IMR-90 (cell line): Measurements from ENCODE around the gene STUM. TPM values are rescaled to one million over a fixed set of nuclear protein-coding genes. Genes with fewer than 3 reads are reported as not detected.
A peak's percentile ranks its signal among the peaks of the same experiment; 100 is the strongest.

Experiments used
- ATAC-seq: fragments of 200-7000 bp; cut with Tn5 transposase; 2 replicates; pipeline ENCODE4 v1.9.1; 2020; ENCODE audit warnings: low read depth, mild to moderate bottlenecking, moderate library complexity
- BruUV-seq: library from RNA; stranded (reverse); fragments of 400-500 nt; replicated peaks from 2 replicates; lab custom pipeline; 2021; lab: Mats Ljungman, UMichigan
- CTCF ChIA-PET: fragments of 300-600 bp; formaldehyde crosslinking; extraction: SDS; loops from one replicate; lab custom pipeline; 2021; ENCODE audit warnings: antibody characterized with exemption; lab: Yijun Ruan, JAX
- POLR2A ChIA-PET: fragments of 300-600 bp; sonication (Branson Sonifier 250); formaldehyde crosslinking; loops from one replicate; lab custom pipeline; 2022; ENCODE audit warnings: antibody characterized with exemption; ENCODE audit not compliant: unreplicated experiment; lab: Charles Lee
- DNase-seq: peaks from one replicate; pipeline ENCODE4 v3.0.0; 2013
- H2AFZ ChIP-seq: replicated peaks from 2 replicates; pipeline ENCODE3; 2013; ENCODE audit warnings: low read length, mild to moderate bottlenecking; ENCODE audit not compliant: poor library complexity
- H2AK5ac ChIP-seq: 2 replicates; pipeline ENCODE4 v1.6.1; 2013; ENCODE audit warnings: low read depth, low read length, inconsistent platforms
- H2AK9ac ChIP-seq: replicated peaks from 2 replicates; pipeline ENCODE3; 2013; ENCODE audit warnings: mild to moderate bottlenecking, low read depth, low read length, moderate library complexity; ENCODE audit not compliant: poor library complexity
- H2BK120ac ChIP-seq: 2 replicates; pipeline ENCODE4 v1.6.1; 2013; ENCODE audit warnings: low read depth, low read length, inconsistent platforms
- H2BK15ac ChIP-seq: 3 replicates; pipeline ENCODE4 v1.6.1; 2013; ENCODE audit warnings: low read depth, low read length, inconsistent platforms
- H2BK20ac ChIP-seq: 2 replicates; pipeline ENCODE4 v1.6.1; 2013; ENCODE audit warnings: low read depth, mild to moderate bottlenecking, inconsistent platforms, low read length, moderate library complexity
- H2BK5ac ChIP-seq: 2 replicates; pipeline ENCODE4 v1.6.1; 2013; ENCODE audit warnings: mild to moderate bottlenecking, low read depth, low read length, inconsistent platforms; ENCODE audit not compliant: poor library complexity, severe bottlenecking
- H3K14ac ChIP-seq: replicated peaks from 2 replicates; pipeline ENCODE4 v1.6.1; 2013; ENCODE audit warnings: low read depth, low read length, inconsistent platforms
- H3K18ac ChIP-seq: 2 replicates; pipeline ENCODE4 v1.6.1; 2013; ENCODE audit warnings: low read depth, low read length, control low read depth
- H3K23ac ChIP-seq: 2 replicates; pipeline ENCODE4 v1.6.1; 2013; ENCODE audit warnings: low read depth, low read length, inconsistent platforms
- H3K27ac ChIP-seq: 2 replicates; pipeline ENCODE4 v1.5.1; 2013; ENCODE audit warnings: mild to moderate bottlenecking, control low read depth, low read length; ENCODE audit not compliant: insufficient read depth
- H3K27me3 ChIP-seq: 2 replicates; pipeline ENCODE4 v1.6.1; 2013; ENCODE audit warnings: low read length; ENCODE audit not compliant: control insufficient read depth, insufficient read depth
- H3K36me3 ChIP-seq: 2 replicates; pipeline ENCODE4 v1.6.1; 2013; ENCODE audit warnings: low read length, mixed read lengths; ENCODE audit not compliant: control insufficient read depth, insufficient read depth
- H3K4ac ChIP-seq: 2 replicates; pipeline ENCODE4 v1.6.1; 2013; ENCODE audit warnings: low read depth, low read length, inconsistent platforms
- H3K4me1 ChIP-seq: 2 replicates; pipeline ENCODE4 v1.6.1; 2013; ENCODE audit warnings: low read length, mixed read lengths; ENCODE audit not compliant: control insufficient read depth, insufficient read depth
- H3K4me2 ChIP-seq: 2 replicates; pipeline ENCODE4 v1.6.1; 2013; ENCODE audit warnings: low read depth, mild to moderate bottlenecking, control low read depth, low read length, moderate library complexity
- H3K4me3 ChIP-seq: 2 replicates; pipeline ENCODE4 v1.5.1; 2013; ENCODE audit warnings: low read depth, mild to moderate bottlenecking, control low read depth, low read length, moderate library complexity; ENCODE audit not compliant: insufficient read depth
- H3K56ac ChIP-seq: 2 replicates; pipeline ENCODE4 v1.6.1; 2013; ENCODE audit warnings: low read length, inconsistent platforms; ENCODE audit not compliant: insufficient read depth; ENCODE audit errors: extremely low read depth
- H3K79me1 ChIP-seq, 2 experiments: 2 replicates each; pipeline ENCODE4 v1.6.1; 2013; ENCODE audit warnings: low read length in 2 of 2, inconsistent platforms in 1 of 2, low read depth in 1 of 2
- H3K9ac ChIP-seq: 2 replicates; pipeline ENCODE4 v1.6.1; 2013; ENCODE audit warnings: low read depth, low read length, control low read depth
- H3K9me1 ChIP-seq: 2 replicates; pipeline ENCODE4 v1.6.1; 2013; ENCODE audit warnings: low read length, inconsistent platforms; ENCODE audit not compliant: insufficient read depth
- H3K9me3 ChIP-seq: 2 replicates; pipeline ENCODE4 v1.6.1; 2013; ENCODE audit warnings: low read length; ENCODE audit not compliant: control insufficient read depth, insufficient read depth
- H4K20me1 ChIP-seq: 2 replicates; pipeline ENCODE4 v1.6.1; 2013; ENCODE audit warnings: low read length, inconsistent platforms; ENCODE audit not compliant: insufficient read depth
- H4K5ac ChIP-seq: 2 replicates; pipeline ENCODE4 v1.6.1; 2013; ENCODE audit warnings: mild to moderate bottlenecking, low read depth, low read length, control low read depth
- H4K8ac ChIP-seq, 2 experiments: 2 replicates each; pipeline ENCODE4 v1.6.1; 2013; ENCODE audit warnings: low read depth in 2 of 2, low read length in 2 of 2, control low read depth in 1 of 2, inconsistent platforms in 1 of 2
- H4K91ac ChIP-seq: 2 replicates; pipeline ENCODE4 v1.6.1; 2013; ENCODE audit warnings: low read depth, low read length, inconsistent platforms; ENCODE audit not compliant: insufficient read depth
- BHLHE40 ChIP-seq: fragments of 150-350 bp; IDR thresholded peaks from 2 replicates; pipeline ENCODE4 v1.6.1; 2016; ENCODE audit warnings: mild to moderate bottlenecking, low read depth, low read length
- CEBPB ChIP-seq: IDR thresholded peaks from 2 replicates; pipeline ENCODE4 v1.6.1; 2012; ENCODE audit warnings: low read depth, low read length, improper control_type of control experiment
- CHD1 ChIP-seq: IDR thresholded peaks from 2 replicates; pipeline ENCODE4 v1.6.1; 2012; ENCODE audit warnings: low read depth, low read length, improper control_type of control experiment
- FOS ChIP-seq: fragments of 150-350 bp; IDR thresholded peaks from 2 replicates; pipeline ENCODE4 v1.6.1; 2016; ENCODE audit warnings: low read depth, low read length
- MAFK ChIP-seq: IDR thresholded peaks from 2 replicates; pipeline ENCODE4 v1.6.1; 2012; ENCODE audit warnings: low read depth, low read length, improper control_type of control experiment
- MAZ ChIP-seq: IDR thresholded peaks from 2 replicates; pipeline ENCODE4 v1.6.1; 2012; ENCODE audit warnings: low read depth, mild to moderate bottlenecking, low read length, improper control_type of control experiment, moderate library complexity, borderline replicate concordance
- MXI1 ChIP-seq: IDR thresholded peaks from 2 replicates; pipeline ENCODE4 v1.6.1; 2012; ENCODE audit warnings: low read depth, mild to moderate bottlenecking, low read length, moderate library complexity, borderline replicate concordance
- NFE2L2 ChIP-seq: fragments of 150-350 bp; IDR thresholded peaks from 2 replicates; pipeline ENCODE4 v1.6.1; 2016; ENCODE audit warnings: low read depth, mild to moderate bottlenecking, low read length
- POLR2A ChIP-seq: IDR thresholded peaks from 2 replicates; pipeline ENCODE4 v1.6.1; 2012; ENCODE audit warnings: mild to moderate bottlenecking, low read depth, low read length
- RAD21 ChIP-seq: IDR thresholded peaks from 2 replicates; pipeline ENCODE4 v1.6.1; 2012; ENCODE audit warnings: low read length, improper control_type of control experiment
- RCOR1 ChIP-seq: IDR thresholded peaks from 2 replicates; pipeline ENCODE4 v1.6.1; 2012; ENCODE audit warnings: mild to moderate bottlenecking, low read length, improper control_type of control experiment; ENCODE audit not compliant: insufficient replicate concordance
- RFX5 ChIP-seq: IDR thresholded peaks from 2 replicates; pipeline ENCODE4 v1.8.0; 2012; ENCODE audit warnings: low read depth, mild to moderate bottlenecking, low read length, moderate library complexity
- WGBS, 2 experiments: methylation state at CpG; one replicate each; pipeline versions ENCODE4 v1.1.5 to v1.1.7; 2013; ENCODE audit warnings: missing lambda C conversion rate in 2 of 2; ENCODE audit not compliant: insufficient read length in 1 of 2; ENCODE audit errors: extremely low coverage in 2 of 2; 5-methylcytosine and 5-hydroxymethylcytosine counted together
- dilution Hi-C: fragments of 300-500 bp; cut with HindIII; formaldehyde crosslinking; loops from one replicate; pipeline ENCODE4 v1.14.3; 2018; ENCODE audit warnings: low sequenced_read_pairs; ENCODE audit not compliant: unreplicated experiment
- in situ Hi-C: fragments of 300-500 bp; cut with MboI; formaldehyde crosslinking; loops from 3 replicates; pipeline ENCODE4 v1.14.3; 2019; ENCODE audit warnings: low sequenced_read_pairs, inconsistent platforms, mixed read lengths
- intact Hi-C: fragments of 100-400 bp; cut with micrococcal nuclease; formaldehyde crosslinking; loops from 2 replicates; pipeline ENCODE4 v1.10.0; 2022
- polyA plus RNA-seq, 3 experiments: library from polyadenylated mRNA; depleted of rRNA; stranded (reverse); fragments of >200 nt; gene quantifications; 2 replicates each; pipeline ENCODE4 v1.2.3, GENCODE V29; 2012; ENCODE audit warnings: low replicate concordance in 1 of 3
- total RNA-seq: library from RNA; depleted of rRNA; stranded (reverse); fragments of >200 nt; gene quantifications from 2 replicates; pipeline ENCODE4 v1.2.3, GENCODE V29; 2012
- TF ChIP-seq, protein P1 (sequence below): fragments of 150-350 bp; IDR thresholded peaks from 2 replicates; pipeline ENCODE4 v1.6.1; 2016; ENCODE audit warnings: low read depth, mild to moderate bottlenecking, low read length, moderate library complexity, borderline replicate concordance
- TF ChIP-seq, protein P2 (sequence below): conservative IDR thresholded peaks from 2 replicates; pipeline ENCODE4 v1.5.1; 2012; ENCODE audit warnings: mild to moderate bottlenecking, low read depth, low read length, improper control_type of control experiment
- TF ChIP-seq, protein P3 (sequence below): fragments of 150-350 bp; IDR thresholded peaks from 2 replicates; pipeline ENCODE4 v1.6.1; 2017; ENCODE audit warnings: mild to moderate bottlenecking, antibody characterized with exemption, low read length, low read depth

STUM gene
- total and polyA plus RNA-seq, 2 of the 4 experiments (the other 2 are of a cell fraction): not detected

DNA sequence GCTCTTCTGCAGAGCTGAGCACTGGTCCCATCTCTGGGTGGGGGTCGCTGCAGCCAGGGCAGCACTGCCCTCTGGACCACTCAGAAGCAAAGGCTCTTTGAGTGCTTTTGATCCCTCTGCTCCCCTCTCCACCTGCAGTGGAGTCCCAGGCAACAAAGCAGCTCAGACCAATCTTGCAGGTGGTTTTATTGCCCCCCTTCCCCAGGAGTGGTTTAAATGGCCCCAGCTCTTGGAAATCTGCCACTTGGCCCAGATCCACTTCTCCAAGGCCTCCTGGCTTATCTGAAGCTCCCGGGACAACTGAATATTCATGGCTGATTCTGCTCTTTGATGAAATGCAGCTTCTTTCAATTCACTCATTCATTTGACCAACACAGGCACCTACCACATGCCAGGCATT, 2.7 kb downstream of the STUM start:
- no peak overlapping the region for H2BK20ac ChIP-seq
- no peaks in the 10 kb centered on the region for H3K79me1 ChIP-seq
- WGBS, 2 experiments: 14% methylated on average over 1 of the region's 2 CpGs; no CpG with 5 or more reads in 1 of the 2 experiments
- BruUV-seq: no TSS peak
- dilution Hi-C loops (no loop called here), in situ Hi-C loops (no loop called here), intact Hi-C loops (no loop called here)
- no peaks in the 10 kb centered on the region for H3K36me3 ChIP-seq
- ChIA-PET CTCF (interaction anchor here (1.1 kb wide), 1 partner anchor 75 kb away, joined by 4 read pairs; no protein-coding TSS in a partner anchor), POLR2A (no interaction called here)
- H3K4me1 ChIP-seq: peaks cover 2% of the 10 kb centered on the region; the same call in 1 of the 2 replicates
- H3K9me1 ChIP-seq: no peaks in the 10 kb centered on the region
- H3K4me2 ChIP-seq: no peak overlapping the region
- peaks cover 62% of the 10 kb centered on the region for H3K27me3 ChIP-seq
- no peak overlapping the region for H2BK120ac ChIP-seq
- DNase-seq (no peak), ATAC-seq (no peak)
- no peak overlapping the region for H4K5ac ChIP-seq
- H3K4me3 ChIP-seq: no peak overlapping the region
- H3K18ac ChIP-seq: no peak overlapping the region
- no peak overlapping the region for H4K8ac ChIP-seq
- TF ChIP-seq MXI1 (no peak), MAFK (no peak), POLR2A (no peak), FOS (no peak), RAD21 (no peak), BHLHE40 (no peak), CEBPB (no peak), NFE2L2 (no peak), RCOR1 (no peak), CHD1 (no peak), MAZ (no peak), RFX5 (no peak)
- TF ChIP-seq, protein P1, sequence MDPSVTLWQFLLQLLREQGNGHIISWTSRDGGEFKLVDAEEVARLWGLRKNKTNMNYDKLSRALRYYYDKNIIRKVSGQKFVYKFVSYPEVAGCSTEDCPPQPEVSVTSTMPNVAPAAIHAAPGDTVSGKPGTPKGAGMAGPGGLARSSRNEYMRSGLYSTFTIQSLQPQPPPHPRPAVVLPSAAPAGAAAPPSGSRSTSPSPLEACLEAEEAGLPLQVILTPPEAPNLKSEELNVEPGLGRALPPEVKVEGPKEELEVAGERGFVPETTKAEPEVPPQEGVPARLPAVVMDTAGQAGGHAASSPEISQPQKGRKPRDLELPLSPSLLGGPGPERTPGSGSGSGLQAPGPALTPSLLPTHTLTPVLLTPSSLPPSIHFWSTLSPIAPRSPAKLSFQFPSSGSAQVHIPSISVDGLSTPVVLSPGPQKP: no peak
- TF ChIP-seq, protein P2, sequence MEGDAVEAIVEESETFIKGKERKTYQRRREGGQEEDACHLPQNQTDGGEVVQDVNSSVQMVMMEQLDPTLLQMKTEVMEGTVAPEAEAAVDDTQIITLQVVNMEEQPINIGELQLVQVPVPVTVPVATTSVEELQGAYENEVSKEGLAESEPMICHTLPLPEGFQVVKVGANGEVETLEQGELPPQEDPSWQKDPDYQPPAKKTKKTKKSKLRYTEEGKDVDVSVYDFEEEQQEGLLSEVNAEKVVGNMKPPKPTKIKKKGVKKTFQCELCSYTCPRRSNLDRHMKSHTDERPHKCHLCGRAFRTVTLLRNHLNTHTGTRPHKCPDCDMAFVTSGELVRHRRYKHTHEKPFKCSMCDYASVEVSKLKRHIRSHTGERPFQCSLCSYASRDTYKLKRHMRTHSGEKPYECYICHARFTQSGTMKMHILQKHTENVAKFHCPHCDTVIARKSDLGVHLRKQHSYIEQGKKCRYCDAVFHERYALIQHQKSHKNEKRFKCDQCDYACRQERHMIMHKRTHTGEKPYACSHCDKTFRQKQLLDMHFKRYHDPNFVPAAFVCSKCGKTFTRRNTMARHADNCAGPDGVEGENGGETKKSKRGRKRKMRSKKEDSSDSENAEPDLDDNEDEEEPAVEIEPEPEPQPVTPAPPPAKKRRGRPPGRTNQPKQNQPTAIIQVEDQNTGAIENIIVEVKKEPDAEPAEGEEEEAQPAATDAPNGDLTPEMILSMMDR: no peak
- TF ChIP-seq, protein P3, sequence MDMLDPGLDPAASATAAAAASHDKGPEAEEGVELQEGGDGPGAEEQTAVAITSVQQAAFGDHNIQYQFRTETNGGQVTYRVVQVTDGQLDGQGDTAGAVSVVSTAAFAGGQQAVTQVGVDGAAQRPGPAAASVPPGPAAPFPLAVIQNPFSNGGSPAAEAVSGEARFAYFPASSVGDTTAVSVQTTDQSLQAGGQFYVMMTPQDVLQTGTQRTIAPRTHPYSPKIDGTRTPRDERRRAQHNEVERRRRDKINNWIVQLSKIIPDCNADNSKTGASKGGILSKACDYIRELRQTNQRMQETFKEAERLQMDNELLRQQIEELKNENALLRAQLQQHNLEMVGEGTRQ: no peak
- no peak overlapping the region for H4K91ac ChIP-seq
- H3K14ac ChIP-seq: no peak overlapping the region
- H3K9me3 ChIP-seq: no peaks in the 10 kb centered on the region
- no peak overlapping the region for H3K56ac ChIP-seq
- no peak overlapping the region for H2AK9ac ChIP-seq
- H2BK15ac ChIP-seq: no peak overlapping the region
- no peak overlapping the region for H3K27ac ChIP-seq
- peak overlapping the region; percentile 54 for H2AFZ ChIP-seq
- H3K4ac ChIP-seq: no peak overlapping the region
- H4K20me1 ChIP-seq: no peaks in the 10 kb centered on the region; the same call in 1 of the 2 replicates
- no peak overlapping the region for H2AK5ac ChIP-seq
- no peak overlapping the region for H3K23ac ChIP-seq
- H2BK5ac ChIP-seq: no peak overlapping the region
- H3K9ac ChIP-seq: no peak overlapping the region
